ENCODE results near the gene BORCS5. TPM values are rescaled to one million over a fixed set of nuclear protein-coding genes. Genes with fewer than 3 reads are reported as not detected.
"Not testable (repeated sequence)": the region's sequence is repeated elsewhere in the genome, so short reads cannot be mapped to it uniquely, and the experiment has no call there.

BORCS5 gene
- total and polyA plus RNA-seq, 2 experiments from 2014 or later, result 7.7 to 14.1 TPM

DNA sequence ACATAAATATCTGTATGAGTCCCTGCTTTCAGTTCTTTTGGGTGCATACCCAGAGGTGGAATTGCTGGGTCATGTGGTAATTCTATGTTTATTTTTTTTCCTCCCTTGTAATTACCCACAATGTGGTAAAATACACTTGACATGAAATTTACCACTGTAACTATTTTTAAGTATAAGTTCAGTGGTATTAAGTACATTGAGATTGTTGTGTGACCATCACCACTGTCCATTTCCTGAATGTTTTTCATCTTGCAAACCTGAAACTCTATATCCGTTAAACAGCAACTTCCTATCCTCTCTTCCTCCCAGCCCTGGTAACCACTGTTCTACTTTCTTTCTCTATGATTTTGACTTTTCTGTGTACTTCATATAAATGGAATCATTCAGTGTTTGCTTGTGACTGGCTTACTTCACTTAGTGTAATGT, 51.4 kb downstream of the BORCS5 start:
- Histone ChIP-seq H3K4me2 (ENCODE audit: unreplicated experiment) (no peak overlapping the region), H3K27ac (no peak overlapping the region), H3K79me2 (ENCODE audit: insufficient read depth) (0 out of 2 replicates have a peak, but pooled peaks cover 7% of the 10 kb centered on the region), H3K36me3 (ENCODE audit: low read depth) (no peaks in the 10 kb centered on the region; the same call in 1 of the 2 replicates), H3F3A (ENCODE audit: insufficient read depth) (peaks cover 5% of the 10 kb centered on the region; the same call in 1 of the 2 replicates), H3K9me2 (ENCODE audit: insufficient read depth) (no peaks in the 10 kb centered on the region), H2AFZ (no peak overlapping the region), H4K20me1 (ENCODE audit: insufficient read depth) (no peaks in the 10 kb centered on the region), H3K27me3 (replicated peaks; ENCODE audit: insufficient read depth) (no peaks in the 10 kb centered on the region), H3K4me1 (ENCODE audit: insufficient read depth) (peaks cover 8% of the 10 kb centered on the region; the same call in 1 of the 2 replicates), H3K9me3 (ENCODE audit: low read depth) (no peaks in the 10 kb centered on the region), H3K9ac (no peak overlapping the region), H3K4me3 (no peak overlapping the region)
- no peak for TF ChIP-seq EZH2 (IDR thresholded peaks at IDR 0.05; ENCODE audit: insufficient read depth, poor library complexity, severe bottlenecking)
- WGBS, 2 experiments (ENCODE audit: low coverage in 1 of 2, low lambda C conversion rate in 2 of 2, missing lambda C conversion rate in 2 of 2), result 100% methylated on average over 1 of the region's 1 CpG
- in situ Hi-C loops (cut with MboI), result no loop called here
- no peak for DNase-seq

DNA sequence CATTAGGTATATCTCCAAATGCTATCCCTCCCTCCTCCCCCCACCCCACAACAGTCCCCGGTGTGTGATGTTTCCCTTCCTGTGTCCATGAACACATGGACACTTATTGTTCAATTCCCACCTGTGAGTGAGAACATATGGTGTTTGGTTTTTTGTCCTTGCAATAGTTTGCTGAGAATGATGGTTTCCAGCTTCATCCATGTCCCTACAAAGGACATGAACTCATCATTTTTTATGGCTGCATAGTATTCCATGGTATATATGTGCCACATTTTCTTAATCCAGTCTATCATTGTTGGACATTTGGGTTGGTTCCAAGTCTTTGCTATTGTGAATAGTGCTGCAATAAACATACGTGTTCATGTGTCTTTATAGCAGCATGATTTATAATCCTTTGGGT, 52.5 kb downstream of the BORCS5 start:
- H3F3A ChIP-seq (ENCODE audit: insufficient read depth); H3K9me3 ChIP-seq (ENCODE audit: low read depth); H3K9me2 ChIP-seq (ENCODE audit: insufficient read depth); H2AFZ ChIP-seq; H3K9ac ChIP-seq; DNase-seq; H3K79me2 ChIP-seq (ENCODE audit: insufficient read depth); H3K27ac ChIP-seq; H3K27me3 ChIP-seq (replicated peaks; ENCODE audit: insufficient read depth); H4K20me1 ChIP-seq (ENCODE audit: insufficient read depth); H3K4me1 ChIP-seq (ENCODE audit: insufficient read depth); H3K36me3 ChIP-seq (ENCODE audit: low read depth); in situ Hi-C loops (cut with MboI); H3K4me2 ChIP-seq (ENCODE audit: unreplicated experiment); H3K4me3 ChIP-seq: not testable (repeated sequence)
- WGBS, 2 experiments (ENCODE audit: low coverage in 1 of 2, low lambda C conversion rate in 2 of 2, missing lambda C conversion rate in 2 of 2), result 77 to 98% methylated on average over 2 of the region's 2 CpGs

DNA sequence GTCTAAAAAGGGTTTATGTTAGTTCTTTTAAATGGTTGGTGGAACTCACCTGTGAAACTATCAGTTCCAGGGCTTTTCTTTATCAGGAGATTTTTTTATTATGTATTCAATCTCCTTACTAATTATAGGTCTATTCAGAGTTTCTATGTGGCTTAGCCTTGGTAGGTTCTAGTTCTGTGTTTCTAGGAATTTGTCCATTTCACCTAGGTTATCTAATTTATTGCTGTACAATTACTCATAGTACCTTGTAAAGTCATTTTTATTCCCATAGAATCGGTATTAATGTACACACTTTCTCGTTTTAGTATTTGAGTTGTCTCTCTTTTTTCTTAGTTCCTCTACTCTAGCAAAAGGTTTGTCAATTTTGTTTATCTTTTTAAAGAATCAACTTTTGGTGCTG, 59.0 kb downstream of the BORCS5 start:
- Histone ChIP-seq H3K4me1 (ENCODE audit: insufficient read depth) (no peaks in the 10 kb centered on the region), H3K79me2 (ENCODE audit: insufficient read depth) (0 out of 2 replicates have a peak, but pooled peaks cover 8% of the 10 kb centered on the region), H2AFZ (no peak overlapping the region), H3K4me2 (ENCODE audit: unreplicated experiment) (no peak overlapping the region), H4K20me1 (ENCODE audit: insufficient read depth) (no peaks in the 10 kb centered on the region), H3K27ac (no peak overlapping the region), H3K36me3 (ENCODE audit: low read depth) (no peaks in the 10 kb centered on the region), H3K4me3 (no peak overlapping the region), H3K27me3 (replicated peaks; ENCODE audit: insufficient read depth) (no peaks in the 10 kb centered on the region), H3K9me3 (ENCODE audit: low read depth) (no peaks in the 10 kb centered on the region), H3K9me2 (ENCODE audit: insufficient read depth) (no peaks in the 10 kb centered on the region), H3F3A (ENCODE audit: insufficient read depth) (no peaks in the 10 kb centered on the region), H3K9ac (no peak overlapping the region)
- TF ChIP-seq EZH2phosphoT487 (IDR thresholded peaks at IDR 0.05; ENCODE audit: insufficient read depth, low read depth) (no peak), EZH2 (IDR thresholded peaks at IDR 0.05; ENCODE audit: insufficient read depth, poor library complexity, severe bottlenecking) (no peak)
- no peak for DNase-seq
- WGBS, 2 experiments (ENCODE audit: low coverage in 1 of 2, low lambda C conversion rate in 2 of 2, missing lambda C conversion rate in 2 of 2), result 89 to 92% methylated on average over 2 of the region's 2 CpGs
- in situ Hi-C loops (cut with MboI), result no loop called here

DNA sequence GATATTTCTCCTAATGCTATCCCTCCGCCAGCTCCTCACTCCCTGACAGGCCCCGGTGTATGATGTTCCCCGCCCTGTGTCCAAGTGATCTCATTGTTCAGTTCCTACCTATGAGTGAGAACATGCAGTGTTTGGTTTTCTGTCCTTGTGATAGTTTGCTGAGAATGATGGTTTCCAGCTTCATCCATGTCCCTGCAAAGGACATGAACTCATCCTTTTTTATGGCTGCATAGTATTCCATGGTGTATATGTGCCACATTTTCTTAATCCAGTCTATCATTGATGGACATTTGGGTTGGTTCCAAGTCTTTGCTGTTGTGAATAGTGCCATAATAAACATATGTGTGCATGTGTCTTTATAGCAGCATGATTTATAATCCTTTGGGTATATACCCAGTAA, 62.3 kb downstream of the BORCS5 start:
- H3K4me2 ChIP-seq (ENCODE audit: unreplicated experiment); H3K79me2 ChIP-seq (ENCODE audit: insufficient read depth); H3K9me2 ChIP-seq (ENCODE audit: insufficient read depth); H3K27ac ChIP-seq; H3K4me1 ChIP-seq (ENCODE audit: insufficient read depth); H3F3A ChIP-seq (ENCODE audit: insufficient read depth); in situ Hi-C loops (cut with MboI); H3K4me3 ChIP-seq; H4K20me1 ChIP-seq (ENCODE audit: insufficient read depth); DNase-seq; H2AFZ ChIP-seq; H3K36me3 ChIP-seq (ENCODE audit: low read depth); H3K9me3 ChIP-seq (ENCODE audit: low read depth); H3K9ac ChIP-seq; H3K27me3 ChIP-seq (replicated peaks; ENCODE audit: insufficient read depth): not testable (repeated sequence)
- 98 to 100% methylated on average over 3 of the region's 3 CpGs for WGBS, 2 experiments (ENCODE audit: low coverage in 1 of 2, low lambda C conversion rate in 2 of 2, missing lambda C conversion rate in 2 of 2)

DNA sequence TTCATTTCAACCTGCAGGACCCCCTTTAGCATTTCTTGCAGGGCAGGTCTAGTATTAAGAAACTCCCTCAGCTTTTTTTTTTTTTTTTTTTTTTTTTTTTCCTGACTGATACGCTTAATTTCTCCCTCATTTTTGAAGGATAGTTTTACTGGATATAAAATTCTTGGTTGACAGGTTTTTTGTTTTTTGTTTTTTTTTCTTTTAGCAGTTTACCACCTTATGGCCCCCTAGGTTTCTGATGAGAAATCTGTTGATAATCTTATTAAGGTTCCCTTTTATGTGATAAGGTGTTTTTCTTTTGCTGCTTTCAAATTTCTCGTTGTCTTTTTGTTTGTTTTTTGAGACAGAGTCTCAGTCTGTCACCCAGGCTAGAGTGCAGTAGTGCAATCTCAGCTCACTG, 66.5 kb downstream of the BORCS5 start:
- DNase-seq, result no peak
- in situ Hi-C loops (cut with MboI), result no loop called here
- Histone ChIP-seq H2AFZ (no peak overlapping the region), H3K4me3 (no peak overlapping the region), H3K9me2 (ENCODE audit: insufficient read depth) (no peaks in the 10 kb centered on the region), H3K4me2 (ENCODE audit: unreplicated experiment) (no peak overlapping the region), H3K9ac (no peak overlapping the region), H3K27me3 (replicated peaks; ENCODE audit: insufficient read depth) (no peaks in the 10 kb centered on the region), H3F3A (ENCODE audit: insufficient read depth) (no peaks in the 10 kb centered on the region), H3K36me3 (ENCODE audit: low read depth) (no peaks in the 10 kb centered on the region), H3K79me2 (ENCODE audit: insufficient read depth) (peaks cover 14% of the 10 kb centered on the region; the same call in 1 of the 2 replicates), H4K20me1 (ENCODE audit: insufficient read depth) (no peaks in the 10 kb centered on the region), H3K27ac (no peak overlapping the region), H3K4me1 (ENCODE audit: insufficient read depth) (0 out of 2 replicates have a peak, but pooled peaks cover 11% of the 10 kb centered on the region), H3K9me3 (ENCODE audit: low read depth) (no peaks in the 10 kb centered on the region)
- WGBS, 2 experiments (ENCODE audit: low coverage in 1 of 2, low lambda C conversion rate in 2 of 2, missing lambda C conversion rate in 2 of 2), result 57 to 64% methylated on average over 2 of the region's 2 CpGs
- no peak for TF ChIP-seq EZH2 (IDR thresholded peaks at IDR 0.05; ENCODE audit: insufficient read depth, poor library complexity, severe bottlenecking)
- no peak for TF ChIP-seq EZH2phosphoT487 (IDR thresholded peaks at IDR 0.05; ENCODE audit: insufficient read depth, low read depth)

Measured in GM23248 (cell line).